ENCODE data around the gene MZT2A.
"Not testable (repeated sequence)": the region's sequence is repeated elsewhere in the genome, so short reads cannot be mapped to it uniquely, and the experiment has no call there.

MZT2A gene

GRCh38 chr2:131493199-131493968, 1.2 kb upstream of the MZT2A start:
- Histone ChIP-seq H3K9me3 (ENCODE audit: insufficient read depth, low read depth, low read length) (no peaks in the 10 kb centered on the region), H3K36me3 (ENCODE audit: insufficient read depth, low read length) (peaks cover 6% of the 10 kb centered on the region; the same call in 1 of the 2 replicates), H3K4me2 (ENCODE audit: low read depth, low read length, poor library complexity, severe bottlenecking) (peak overlapping the region; percentile 96), H3K79me2 (ENCODE audit: insufficient read depth, low read length) (peaks cover 85% of the 10 kb centered on the region), H3K4me3 (ENCODE audit: low read length, poor library complexity, severe bottlenecking) (peak overlapping the region; percentile 99), H4K20me1 (ENCODE audit: insufficient read depth, low read length, poor library complexity, severe bottlenecking) (peaks cover 48% of the 10 kb centered on the region), H3F3A (ENCODE audit: low read depth) (no peaks in the 10 kb centered on the region), H3K9me2 (replicated peaks; ENCODE audit: low read depth, low read length) (no peaks in the 10 kb centered on the region), H3K4me1 (ENCODE audit: insufficient read depth, low read length, poor library complexity, severe bottlenecking) (peaks cover 34% of the 10 kb centered on the region), H3K9ac (ENCODE audit: low read depth, low read length, poor library complexity, severe bottlenecking) (peak overlapping the region; percentile 99), H3K27me3 (ENCODE audit: insufficient read depth, low read length, poor library complexity, severe bottlenecking) (no peaks in the 10 kb centered on the region), H2AFZ (ENCODE audit: low read length) (peak overlapping the region; percentile 97)
- TF ChIP-seq CTCF (conservative IDR thresholded peaks at IDR 0.05; ENCODE audit: low read length) (no peak), EZH2phosphoT487 (IDR thresholded peaks at IDR 0.05; ENCODE audit: borderline replicate concordance) (no peak)

GRCh38 chr2:131492418-131493198, 411 bp upstream of the MZT2A start:
- H4K20me1 ChIP-seq (ENCODE audit: insufficient read depth, low read length, poor library complexity, severe bottlenecking): peaks cover 52% of the 10 kb centered on the region
- TF ChIP-seq CTCF (conservative IDR thresholded peaks at IDR 0.05; ENCODE audit: low read length) (peak; percentile 74), EZH2phosphoT487 (IDR thresholded peaks at IDR 0.05; ENCODE audit: borderline replicate concordance) (no peak)
- H3K36me3 ChIP-seq (ENCODE audit: insufficient read depth, low read length): no peaks in the 10 kb centered on the region; the same call in 1 of the 2 replicates
- no peaks in the 10 kb centered on the region for H3K9me3 ChIP-seq (ENCODE audit: insufficient read depth, low read depth, low read length)
- peak overlapping the region; percentile 96 for H3K4me2 ChIP-seq (ENCODE audit: low read depth, low read length, poor library complexity, severe bottlenecking)
- peaks cover 34% of the 10 kb centered on the region for H3K4me1 ChIP-seq (ENCODE audit: insufficient read depth, low read length, poor library complexity, severe bottlenecking)
- H3K9me2 ChIP-seq (replicated peaks; ENCODE audit: low read depth, low read length): no peaks in the 10 kb centered on the region
- H3K9ac ChIP-seq (ENCODE audit: low read depth, low read length, poor library complexity, severe bottlenecking): peak overlapping the region; percentile 99
- H3K4me3 ChIP-seq (ENCODE audit: low read length, poor library complexity, severe bottlenecking): peak overlapping the region; percentile 99
- no peaks in the 10 kb centered on the region for H3K27me3 ChIP-seq (ENCODE audit: insufficient read depth, low read length, poor library complexity, severe bottlenecking)
- H3K79me2 ChIP-seq (ENCODE audit: insufficient read depth, low read length): peaks cover 88% of the 10 kb centered on the region
- peak overlapping the region; percentile 97 for H2AFZ ChIP-seq (ENCODE audit: low read length)
- no peaks in the 10 kb centered on the region for H3F3A ChIP-seq (ENCODE audit: low read depth)

GRCh38 chr2:131491469-131491836, 744 bp downstream of the MZT2A start:
- peaks cover 84% of the 10 kb centered on the region for H3K79me2 ChIP-seq (ENCODE audit: insufficient read depth, low read length)
- H3K9me2 ChIP-seq (replicated peaks; ENCODE audit: low read depth, low read length); H3F3A ChIP-seq (ENCODE audit: low read depth); H3K9me3 ChIP-seq (ENCODE audit: insufficient read depth, low read depth, low read length); H3K36me3 ChIP-seq (ENCODE audit: insufficient read depth, low read length); H3K27me3 ChIP-seq (ENCODE audit: insufficient read depth, low read length, poor library complexity, severe bottlenecking); H2AFZ ChIP-seq (ENCODE audit: low read length): not testable (repeated sequence)
- H3K4me3 ChIP-seq (ENCODE audit: low read length, poor library complexity, severe bottlenecking): peak overlapping the region; percentile 99
- peak overlapping the region; percentile 96 for H3K4me2 ChIP-seq (ENCODE audit: low read depth, low read length, poor library complexity, severe bottlenecking)
- peaks cover 34% of the 10 kb centered on the region for H3K4me1 ChIP-seq (ENCODE audit: insufficient read depth, low read length, poor library complexity, severe bottlenecking)
- peak overlapping the region; percentile 99 for H3K9ac ChIP-seq (ENCODE audit: low read depth, low read length, poor library complexity, severe bottlenecking)
- peaks cover 49% of the 10 kb centered on the region for H4K20me1 ChIP-seq (ENCODE audit: insufficient read depth, low read length, poor library complexity, severe bottlenecking)

GRCh38 chr2:131490616-131491468, 1.4 kb downstream of the MZT2A start:
- Histone ChIP-seq H3K4me2 (ENCODE audit: low read depth, low read length, poor library complexity, severe bottlenecking) (peak overlapping the region; percentile 96), H3K4me1 (ENCODE audit: insufficient read depth, low read length, poor library complexity, severe bottlenecking) (peaks cover 29% of the 10 kb centered on the region), H3K4me3 (ENCODE audit: low read length, poor library complexity, severe bottlenecking) (peak overlapping the region; percentile 99), H4K20me1 (ENCODE audit: insufficient read depth, low read length, poor library complexity, severe bottlenecking) (peaks cover 47% of the 10 kb centered on the region), H3K79me2 (ENCODE audit: insufficient read depth, low read length) (peaks cover 82% of the 10 kb centered on the region), H3K9ac (ENCODE audit: low read depth, low read length, poor library complexity, severe bottlenecking) (peak overlapping the region; percentile 99)
- not testable (repeated sequence) for H3K9me2 ChIP-seq (replicated peaks; ENCODE audit: low read depth, low read length); H3K9me3 ChIP-seq (ENCODE audit: insufficient read depth, low read depth, low read length); H3F3A ChIP-seq (ENCODE audit: low read depth); H2AFZ ChIP-seq (ENCODE audit: low read length); H3K36me3 ChIP-seq (ENCODE audit: insufficient read depth, low read length); H3K27me3 ChIP-seq (ENCODE audit: insufficient read depth, low read length, poor library complexity, severe bottlenecking)

Measured in Loucy (cell line).